SK-N-SH (cell line): ENCODE measurements around the gene SKA1. TPM values are rescaled to one million over a fixed set of nuclear protein-coding genes. Genes with fewer than 3 reads are reported as not detected.
A peak's percentile ranks its signal among the peaks of the same experiment; 100 is the strongest.

Experiments
- CTCF ChIA-PET: fragments of 300-600, 350-600 bp; formaldehyde crosslinking; extraction: SDS; loops from one replicate; lab custom pipeline; 2021; lab: Yijun Ruan, JAX
- POLR2A ChIA-PET: fragments of 350-600 bp; sonication (Branson Sonifier 250); formaldehyde crosslinking; extraction: SDS; loops from one replicate; lab custom pipeline; 2020; ENCODE audit warnings: antibody characterized with exemption, inconsistent platforms; lab: Yijun Ruan, JAX
- DNase-seq: peaks from one replicate; pipeline ENCODE4 v3.0.0; 2012
- H2AFZ ChIP-seq: fragments of 200-600 bp; sonication (generic); 2 replicates; pipeline ENCODE4 v1.8.1; 2016; ENCODE audit warnings: antibody characterized with exemption, mild to moderate bottlenecking, low read depth
- H3F3A ChIP-seq: fragments of 200-600 bp; sonication (generic); replicated peaks from 2 replicates; pipeline ENCODE3; 2016; ENCODE audit warnings: antibody characterized with exemption, mild to moderate bottlenecking; ENCODE audit not compliant: insufficient read depth
- H3K27ac ChIP-seq, 2 experiments: fragments of 200-500 bp in 1 of 2; fragments of 200-600 bp in 1 of 2; sonication (Bioruptor generic) in 1 of 2; sonication (generic), shearing (Covaris generic) in 1 of 2; 2 replicates each; pipeline versions ENCODE4 v1.5.1 to v1.6.1; 2014 to 2016; ENCODE audit warnings: low read depth in 2 of 2, inconsistent platforms in 1 of 2, low read length in 1 of 2, mild to moderate bottlenecking in 1 of 2, mixed read lengths in 1 of 2
- H3K27me3 ChIP-seq: fragments of 200-600 bp; sonication (generic), shearing (Covaris generic); 2 replicates; pipeline ENCODE4 v1.6.1; 2016; ENCODE audit warnings: mixed run types; ENCODE audit not compliant: insufficient read depth
- H3K36me3 ChIP-seq, 2 experiments: fragments of 200-500 bp in 1 of 2; fragments of 200-600 bp in 1 of 2; sonication (Bioruptor generic) in 1 of 2; sonication (generic) in 1 of 2; replicated peaks in 1 of 2; 2 replicates each; pipeline versions ENCODE3 to v1.5.1; 2014 to 2016; ENCODE audit warnings: low read length in 1 of 2, mild to moderate bottlenecking in 1 of 2; ENCODE audit not compliant: insufficient read depth in 2 of 2, control insufficient read depth in 1 of 2
- H3K4me1 ChIP-seq, 2 experiments: fragments of 200-500 bp in 1 of 2; fragments of 200-600 bp in 1 of 2; sonication (Bioruptor generic) in 1 of 2; sonication (generic), shearing (Covaris generic) in 1 of 2; 2 replicates each; pipeline versions ENCODE4 v1.5.1 to v1.6.1; 2014 to 2016; ENCODE audit warnings: low read depth in 1 of 2, low read length in 1 of 2, mixed run types in 1 of 2; ENCODE audit not compliant: insufficient read depth in 2 of 2, control insufficient read depth in 1 of 2
- H3K4me2 ChIP-seq: fragments of 200-600 bp; sonication (generic), shearing (Covaris generic); 2 replicates; pipeline ENCODE4 v1.6.1; 2017; ENCODE audit warnings: mixed run types
- H3K4me3 ChIP-seq, 2 experiments: fragments of 200-500 bp in 1 of 2; fragments of 200-600 bp in 1 of 2; sonication (Bioruptor generic) in 1 of 2; sonication (generic), shearing (Covaris generic) in 1 of 2; 2 replicates each; pipeline versions ENCODE4 v1.5.1 to v1.8.1; 2014 to 2016; ENCODE audit warnings: low read depth in 2 of 2, inconsistent platforms in 1 of 2, low read length in 1 of 2, mild to moderate bottlenecking in 1 of 2, mixed read lengths in 1 of 2, moderate library complexity in 1 of 2
- H3K79me2 ChIP-seq: fragments of 200-600 bp; sonication (generic); 2 replicates; pipeline ENCODE4 v1.8.1; 2017; ENCODE audit warnings: mild to moderate bottlenecking; ENCODE audit not compliant: insufficient read depth
- H3K9ac ChIP-seq: fragments of 200-600 bp; sonication (generic); 2 replicates; pipeline ENCODE4 v1.6.1; 2017; ENCODE audit warnings: mixed run types
- H3K9me2 ChIP-seq: fragments of 200-600 bp; sonication (generic); 2 replicates; pipeline ENCODE4 v1.6.1; 2017; ENCODE audit warnings: mixed run types
- H3K9me3 ChIP-seq: fragments of 200-600 bp; sonication (generic); 2 replicates; pipeline ENCODE4 v1.6.1; 2017; ENCODE audit warnings: mixed run types, mild to moderate bottlenecking, moderate library complexity
- H4K20me1 ChIP-seq: fragments of 200-600 bp; sonication (generic); 2 replicates; pipeline ENCODE4 v1.6.1; 2017; ENCODE audit warnings: mild to moderate bottlenecking, mixed run types; ENCODE audit not compliant: insufficient read depth
- CHD2 ChIP-seq: fragments of 150-350 bp; IDR thresholded peaks from 2 replicates; pipeline ENCODE4 v1.6.1; 2018; ENCODE audit warnings: low read length; ENCODE audit not compliant: partially characterized antibody
- ELF1 ChIP-seq: IDR thresholded peaks from 2 replicates; pipeline ENCODE4 v1.4.0; 2012
- EP300 ChIP-seq, 2 experiments: IDR thresholded peaks; 2 replicates each; pipeline versions ENCODE4 v1.4.0 to v1.6.1; 2012; ENCODE audit warnings: borderline replicate concordance in 1 of 2, low read depth in 1 of 2, low read length in 1 of 2
- FOSL2 ChIP-seq: IDR thresholded peaks from 2 replicates; pipeline ENCODE4 v1.4.0; 2012; ENCODE audit warnings: low read depth, mild to moderate bottlenecking, moderate library complexity, borderline replicate concordance
- GABPA ChIP-seq: IDR thresholded peaks from 2 replicates; pipeline ENCODE4 v1.4.0; 2012; ENCODE audit warnings: low read depth, mild to moderate bottlenecking
- GATA2 ChIP-seq: sonication (generic); formaldehyde crosslinking; IDR thresholded peaks from 2 replicates; pipeline ENCODE4 v1.5.0; 2020; ENCODE audit warnings: mild to moderate bottlenecking, missing genetic modification reagents
- MXI1 ChIP-seq: IDR thresholded peaks from 2 replicates; pipeline ENCODE4 v1.6.1; 2012; ENCODE audit warnings: mild to moderate bottlenecking, low read depth, low read length, improper control_type of control experiment
- NFIC ChIP-seq: IDR thresholded peaks from 2 replicates; pipeline ENCODE4 v1.4.0; 2012; ENCODE audit warnings: borderline replicate concordance
- NRF1 ChIP-seq: IDR thresholded peaks from 2 replicates; pipeline ENCODE4 v1.6.1; 2012; ENCODE audit warnings: low read depth, mild to moderate bottlenecking, low read length
- POLR2AphosphoS5 ChIP-seq: IDR thresholded peaks from 2 replicates; pipeline ENCODE4 v1.6.1; 2012; ENCODE audit warnings: low read depth, low read length
- SIN3A ChIP-seq: IDR thresholded peaks from 2 replicates; pipeline ENCODE4 v1.6.1; 2012; ENCODE audit warnings: low read depth, mild to moderate bottlenecking, low read length, moderate library complexity, borderline replicate concordance
- SMC3 ChIP-seq: IDR thresholded peaks from 2 replicates; pipeline ENCODE4 v1.6.1; 2012; ENCODE audit warnings: low read depth, low read length, improper control_type of control experiment
- TAF1 ChIP-seq: IDR thresholded peaks from 2 replicates; pipeline ENCODE4 v1.6.1; 2012; ENCODE audit warnings: low read depth, mild to moderate bottlenecking, low read length, moderate library complexity, borderline replicate concordance
- WGBS: methylation state at CpG from one replicate; pipeline ENCODE4 v1.1.6; 2017; ENCODE audit warnings: low lambda C conversion rate; 5-methylcytosine and 5-hydroxymethylcytosine counted together
- polyA plus RNA-seq, 3 experiments: library from polyadenylated mRNA; depleted of rRNA; stranded (reverse); fragments of >200 nt; gene quantifications; 2 replicates each; pipeline ENCODE4 v1.2.3, GENCODE V29; 2012
- TF ChIP-seq, protein P1 (sequence below): IDR thresholded peaks from 2 replicates; pipeline ENCODE4 v1.6.1; 2012; ENCODE audit warnings: mild to moderate bottlenecking, low read depth, low read length, moderate library complexity
- TF ChIP-seq, protein P2 (sequence below): IDR thresholded peaks from 2 replicates; pipeline ENCODE4 v1.4.0; 2012; ENCODE audit warnings: low read depth

SKA1 gene, protein sequence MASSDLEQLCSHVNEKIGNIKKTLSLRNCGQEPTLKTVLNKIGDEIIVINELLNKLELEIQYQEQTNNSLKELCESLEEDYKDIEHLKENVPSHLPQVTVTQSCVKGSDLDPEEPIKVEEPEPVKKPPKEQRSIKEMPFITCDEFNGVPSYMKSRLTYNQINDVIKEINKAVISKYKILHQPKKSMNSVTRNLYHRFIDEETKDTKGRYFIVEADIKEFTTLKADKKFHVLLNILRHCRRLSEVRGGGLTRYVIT
- 4.3 and 4.5 TPM in 2 replicates for polyA plus RNA-seq (2012; rRNA removed)
- 5.4 and 6.1 TPM in 2 replicates for polyA plus RNA-seq (2012; cell fraction: cytosol; rRNA removed)
- polyA plus RNA-seq (2012; cell fraction: nucleus; rRNA removed): 1.3 and 2.3 TPM in 2 replicates

DNA sequence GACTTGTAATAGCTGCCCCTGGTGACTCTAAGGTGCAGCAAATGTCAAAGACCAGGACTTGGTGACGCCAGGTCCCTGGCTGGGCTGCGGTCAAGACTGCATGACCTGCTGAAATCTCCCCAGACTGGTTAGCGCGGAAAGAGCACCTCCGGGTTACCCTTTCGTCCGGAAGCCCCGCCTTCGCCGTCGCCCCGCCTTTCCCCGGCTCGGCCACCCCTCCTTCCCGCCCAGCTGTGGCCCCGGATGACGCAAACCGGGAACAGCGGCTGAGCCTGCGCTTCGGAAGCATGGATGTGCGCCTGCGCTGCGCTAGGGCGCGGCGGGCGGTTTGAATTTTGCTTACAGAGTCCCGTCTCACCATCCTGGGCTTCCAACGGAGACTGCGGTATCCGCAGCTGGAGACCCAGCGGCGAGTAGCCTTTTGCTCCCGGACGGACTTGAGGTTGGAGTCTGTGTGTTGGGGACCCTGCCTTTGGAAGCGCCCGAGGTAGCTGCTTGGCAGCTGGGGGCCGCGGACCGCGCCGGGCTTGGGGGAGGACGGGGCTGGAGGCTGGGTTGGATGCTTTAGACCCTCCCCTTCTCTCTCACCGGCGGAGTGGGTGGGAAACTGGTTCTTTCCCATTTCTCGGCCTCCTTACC lies at the start of gene SKA1:
Gene SKA1 (plus strand): TSS at position 294 of the 639 bp plus-strand sequence. CDS start 785 bp downstream, outside the sequence.
- POLR2A ChIA-PET: interaction anchor here (0.6 to 1.3 kb wide), 2 partner anchors 185 to 210 kb away, joined by 3 read pairs; partner anchors contain the start of gene MAPK4
- no peaks in the 10 kb centered on the region for H3K9me2 ChIP-seq
- peak within 1 kb of the TSS; percentile 77 for H3K9ac ChIP-seq
- H3F3A ChIP-seq: no peaks in the 10 kb centered on the region
- peaks cover 30% of the 10 kb centered on the region for H3K79me2 ChIP-seq
- WGBS: 1% methylated on average over 19 of the region's 47 CpGs
- no peaks in the 10 kb centered on the region for H4K20me1 ChIP-seq
- DNase-seq: peak; percentile 98
- H2AFZ ChIP-seq: peak within 1 kb of the TSS; percentile 99
- H3K27ac ChIP-seq: peak within 1 kb of the TSS; percentile 34 to 78; a peak in 3 of 4 replicates
- peaks cover 3 to 6% of the 10 kb centered on the region in 2 experiments; a peak in 2 of 4 replicates for H3K4me1 ChIP-seq
- peaks cover 0 to 6% of the 10 kb centered on the region in 2 experiments for H3K36me3 ChIP-seq
- no peak for TF ChIP-seq EP300 (IDR thresholded peaks at IDR 0.05; ENCODE audit: borderline replicate concordance in 1 of 2, low read depth in 1 of 2, low read length in 1 of 2)
- TF ChIP-seq MXI1: peak; percentile 89
- TF ChIP-seq GATA2 (CRISPR knock-in tag): no peak
- TF ChIP-seq NFIC: no peak
- peak; percentile 67 for TF ChIP-seq CHD2
- TF ChIP-seq, protein P1, sequence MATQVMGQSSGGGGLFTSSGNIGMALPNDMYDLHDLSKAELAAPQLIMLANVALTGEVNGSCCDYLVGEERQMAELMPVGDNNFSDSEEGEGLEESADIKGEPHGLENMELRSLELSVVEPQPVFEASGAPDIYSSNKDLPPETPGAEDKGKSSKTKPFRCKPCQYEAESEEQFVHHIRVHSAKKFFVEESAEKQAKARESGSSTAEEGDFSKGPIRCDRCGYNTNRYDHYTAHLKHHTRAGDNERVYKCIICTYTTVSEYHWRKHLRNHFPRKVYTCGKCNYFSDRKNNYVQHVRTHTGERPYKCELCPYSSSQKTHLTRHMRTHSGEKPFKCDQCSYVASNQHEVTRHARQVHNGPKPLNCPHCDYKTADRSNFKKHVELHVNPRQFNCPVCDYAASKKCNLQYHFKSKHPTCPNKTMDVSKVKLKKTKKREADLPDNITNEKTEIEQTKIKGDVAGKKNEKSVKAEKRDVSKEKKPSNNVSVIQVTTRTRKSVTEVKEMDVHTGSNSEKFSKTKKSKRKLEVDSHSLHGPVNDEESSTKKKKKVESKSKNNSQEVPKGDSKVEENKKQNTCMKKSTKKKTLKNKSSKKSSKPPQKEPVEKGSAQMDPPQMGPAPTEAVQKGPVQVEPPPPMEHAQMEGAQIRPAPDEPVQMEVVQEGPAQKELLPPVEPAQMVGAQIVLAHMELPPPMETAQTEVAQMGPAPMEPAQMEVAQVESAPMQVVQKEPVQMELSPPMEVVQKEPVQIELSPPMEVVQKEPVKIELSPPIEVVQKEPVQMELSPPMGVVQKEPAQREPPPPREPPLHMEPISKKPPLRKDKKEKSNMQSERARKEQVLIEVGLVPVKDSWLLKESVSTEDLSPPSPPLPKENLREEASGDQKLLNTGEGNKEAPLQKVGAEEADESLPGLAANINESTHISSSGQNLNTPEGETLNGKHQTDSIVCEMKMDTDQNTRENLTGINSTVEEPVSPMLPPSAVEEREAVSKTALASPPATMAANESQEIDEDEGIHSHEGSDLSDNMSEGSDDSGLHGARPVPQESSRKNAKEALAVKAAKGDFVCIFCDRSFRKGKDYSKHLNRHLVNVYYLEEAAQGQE: no peak
- TF ChIP-seq ELF1: peak; percentile 45
- peak; percentile 94 for TF ChIP-seq POLR2AphosphoS5
- peak; percentile 75 for TF ChIP-seq GABPA
- no peak for TF ChIP-seq SMC3
- TF ChIP-seq FOSL2: no peak
- TF ChIP-seq SIN3A: peak; percentile 99
- peak; percentile 65 for TF ChIP-seq TAF1
- TF ChIP-seq NRF1: peak; percentile 91
- TF ChIP-seq, protein P2, sequence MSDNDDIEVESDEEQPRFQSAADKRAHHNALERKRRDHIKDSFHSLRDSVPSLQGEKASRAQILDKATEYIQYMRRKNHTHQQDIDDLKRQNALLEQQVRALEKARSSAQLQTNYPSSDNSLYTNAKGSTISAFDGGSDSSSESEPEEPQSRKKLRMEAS: 0 out of 2 replicates have a peak, but pooled peaks have one; percentile 30
- H3K27me3 ChIP-seq: no peaks in the 10 kb centered on the region
- CTCF ChIA-PET: interaction anchor here (0.9 to 1.4 kb wide), 2 partner anchors 11 to 15 kb away, joined by 3 read pairs; no protein-coding TSS in a partner anchor
- H3K4me3 ChIP-seq: peak within 1 kb of the TSS; percentile 89 to 99
- peak within 1 kb of the TSS; percentile 93 for H3K4me2 ChIP-seq
- H3K9me3 ChIP-seq: peaks cover 7% of the 10 kb centered on the region
